Stimulated activated CD4-positive, alpha-beta T cell treated with anti-CD3 and anti-CD28 coated beads, Interleukin-1b, Interleukin-23, amount 100 ng/mL, for 24 hours (primary cell): ENCODE measurements around the gene WWC1.

Source experiments
- DNase-seq, 4 experiments: peaks; one replicate each; pipeline ENCODE4 v3.0.0-alpha.2; 2020; ENCODE audit warnings: low read depth in 4 of 4, low spot score in 1 of 4

Gene WWC1

GRCh38 chr5:168360521-168361285, 69.3 kb downstream of the WWC1 start:
- DNase-seq = no peak

GRCh38 chr5:168362097-168362885, 70.8 kb downstream of the WWC1 start:
- no peak for DNase-seq

GRCh38 chr5:168364151-168364661, 72.8 kb downstream of the WWC1 start:
- no peak for DNase-seq

- no peak for DNase-seq
These were observed 73.5 kb downstream of the WWC1 start for GRCh38 chr5:168364750-168365550.

- no peak for DNase-seq
These were observed 74.2 kb downstream of the WWC1 start for GRCh38 chr5:168365581-168366081.

GRCh38 chr5:168366116-168366515, 74.7 kb downstream of the WWC1 start:
- DNase-seq = no peak

GRCh38 chr5:168368854-168369253, 77.4 kb downstream of the WWC1 start:
- no peak for DNase-seq

GRCh38 chr5:168370831-168371230, 79.4 kb downstream of the WWC1 start:
- DNase-seq = no peak

- DNase-seq = no peak
These were observed 81.0 kb downstream of the WWC1 start for GRCh38 chr5:168372356-168372946.

- no peak for DNase-seq
These were observed 83.1 kb downstream of the WWC1 start for GRCh38 chr5:168374532-168374931.

- no peak for DNase-seq
These were observed 83.8 kb downstream of the WWC1 start for GRCh38 chr5:168375214-168375613.

GRCh38 chr5:168377525-168377924, 86.1 kb downstream of the WWC1 start:
- DNase-seq = no peak

- no peak for DNase-seq
These were observed 87.3 kb downstream of the WWC1 start for GRCh38 chr5:168378741-168379140.

- no peak for DNase-seq
These were observed 91.0 kb downstream of the WWC1 start for GRCh38 chr5:168382421-168382820.

- no peak for DNase-seq
These were observed 99.0 kb downstream of the WWC1 start for GRCh38 chr5:168390491-168390890.

GRCh38 chr5:168393773-168394172, 102.3 kb downstream of the WWC1 start:
- DNase-seq = no peak

GRCh38 chr5:168400429-168401220, 109.2 kb downstream of the WWC1 start:
- DNase-seq = no peak

- no peak for DNase-seq
These were observed 109.8 kb downstream of the WWC1 start for GRCh38 chr5:168401226-168401625.

GRCh38 chr5:168401880-168402279, 110.4 kb downstream of the WWC1 start:
- DNase-seq = no peak

- DNase-seq = no peak
These were observed 112.9 kb downstream of the WWC1 start for GRCh38 chr5:168404365-168404764.
